HepG2 (cell line): ENCODE results near the gene TSPAN31.

Experiments used
- CTCF ChIP-seq: sonication (generic); formaldehyde crosslinking; IDR thresholded peaks from 2 replicates; pipeline ENCODE4 v1.5.0; 2020; ENCODE audit warnings: mild to moderate bottlenecking, missing genetic modification reagents, moderate library complexity
- ETV5 ChIP-seq: IDR thresholded peaks from 2 replicates; pipeline ENCODE4 v1.6.1; 2018; ENCODE audit warnings: missing biosample characterization, missing genetic modification reagents, inconsistent platforms, borderline replicate concordance
- GZF1 ChIP-seq: sonication (generic); formaldehyde crosslinking; IDR thresholded peaks from 2 replicates; pipeline ENCODE4 v1.5.1; 2020; ENCODE audit warnings: mild to moderate bottlenecking, missing genetic modification reagents
- PLRG1 ChIP-seq: fragments of 450-650 bp; conservative IDR thresholded peaks from 2 replicates; pipeline ENCODE4 v1.6.1; 2016
- POLR2A ChIP-seq, 2 experiments: IDR thresholded peaks; 2 replicates each; pipeline ENCODE4 v1.6.1; 2011; ENCODE audit warnings: low read depth in 2 of 2, low read length in 2 of 2, mild to moderate bottlenecking in 1 of 2, moderate library complexity in 1 of 2; ENCODE audit not compliant: insufficient read depth in 1 of 2
- SMC3 ChIP-seq: IDR thresholded peaks from 2 replicates; pipeline ENCODE4 v1.6.1; 2011; ENCODE audit warnings: low read length, improper control_type of control experiment
- SP4 ChIP-seq: sonication (generic); formaldehyde crosslinking; IDR thresholded peaks from 2 replicates; pipeline ENCODE4 v1.8.1; 2023; ENCODE audit warnings: mild to moderate bottlenecking, missing genetic modification reagents
- ZBTB40 ChIP-seq, 2 experiments: fragments of 450-650 bp in 1 of 2; sonication (generic) in 1 of 2; formaldehyde crosslinking in 1 of 2; IDR thresholded peaks; 2 replicates each; pipeline versions ENCODE4 v1.6.1 to v1.8.0; 2016 to 2022; ENCODE audit warnings: antibody characterized with exemption in 1 of 2, mild to moderate bottlenecking in 1 of 2, missing genetic modification reagents in 1 of 2

GRCh38 chr12:57779736-57780135, 34.9 kb downstream of the TSPAN31 start:
- TF ChIP-seq CTCF (CRISPR knock-in tag) (no peak), SMC3 (no peak), SP4 (CRISPR knock-in tag) (no peak), ZBTB40 (IDR thresholded peaks at IDR 0.05) (no peak), ZBTB40 (CRISPR knock-in tag; IDR thresholded peaks at IDR 0.05) (no peak), POLR2A (IDR thresholded peaks at IDR 0.05; ENCODE audit: insufficient read depth in 1 of 2, low read depth in 2 of 2, low read length in 2 of 2) (no peak), GZF1 (CRISPR knock-in tag) (no peak), PLRG1 (no peak), ETV5 (CRISPR knock-in tag) (no peak)
